GM23338 (cell line): ENCODE data around the gene SFTA2. TPM values are rescaled to one million over a fixed set of nuclear protein-coding genes. Genes with fewer than 3 reads are reported as not detected.
A peak's percentile ranks its signal among the peaks of the same experiment; 100 is the strongest.

Experiments used
- ATAC-seq: fragments of 200-7000 bp; cut with Tn5 transposase; 3 replicates; pipeline ENCODE4 v1.9.1; 2020
- DNase-seq: peaks from one replicate; pipeline ENCODE4 v3.0.0-alpha.2; 2015; ENCODE audit warnings: low spot score
- H2AFZ ChIP-seq: fragments of 200-600 bp; sonication (generic); 2 replicates; pipeline ENCODE4 v1.8.0; 2016; ENCODE audit warnings: antibody characterized with exemption, mild to moderate bottlenecking, moderate library complexity
- H3F3A ChIP-seq: fragments of 200-600 bp; sonication (generic); replicated peaks from 2 replicates; pipeline ENCODE4 v1.8.0; 2017; ENCODE audit warnings: antibody characterized with exemption, mixed run types, low read depth
- H3K27ac ChIP-seq: fragments of 200-600 bp; sonication (generic); 2 replicates; pipeline ENCODE4 v1.6.1; 2016; ENCODE audit warnings: low read depth
- H3K27me3 ChIP-seq: fragments of 200-600 bp; sonication (generic); 2 replicates; pipeline ENCODE4 v1.8.0; 2016; ENCODE audit warnings: mild to moderate bottlenecking, mixed run types, moderate library complexity; ENCODE audit not compliant: insufficient read depth
- H3K36me3 ChIP-seq: fragments of 200-600 bp; sonication (generic); 2 replicates; pipeline ENCODE4 v1.8.0; 2016; ENCODE audit warnings: mild to moderate bottlenecking; ENCODE audit not compliant: insufficient read depth
- H3K4me1 ChIP-seq: fragments of 200-600 bp; sonication (generic); 2 replicates; pipeline ENCODE4 v1.8.0; 2016; ENCODE audit warnings: mild to moderate bottlenecking, moderate library complexity; ENCODE audit not compliant: insufficient read depth
- H3K4me2 ChIP-seq: fragments of 200-600 bp; sonication (generic); 2 replicates; pipeline ENCODE4 v1.7.1; 2017; ENCODE audit warnings: mixed run types
- H3K4me3 ChIP-seq: fragments of 200-600 bp; sonication (generic); 2 replicates; pipeline ENCODE4 v1.6.1; 2016; ENCODE audit warnings: mixed run types
- H3K79me2 ChIP-seq: fragments of 200-600 bp; sonication (generic); replicated peaks from 2 replicates; pipeline ENCODE4 v1.8.0; 2017; ENCODE audit warnings: mild to moderate bottlenecking; ENCODE audit not compliant: insufficient read depth
- H3K9me2 ChIP-seq: fragments of 200-600 bp; sonication (generic); 2 replicates; pipeline ENCODE4 v1.8.0; 2017; ENCODE audit not compliant: insufficient read depth
- H4K20me1 ChIP-seq: fragments of 200-600 bp; sonication (generic); replicated peaks from 2 replicates; pipeline ENCODE4 v1.8.0; 2017; ENCODE audit warnings: mild to moderate bottlenecking; ENCODE audit not compliant: insufficient read depth
- H3K27ac Mint-ChIP-seq: 2 replicates; pipeline ENCODE4 v1.8.0; 2020; ENCODE audit warnings: inconsistent platforms, mild to moderate bottlenecking, moderate library complexity, mixed read lengths
- H3K27me3 Mint-ChIP-seq: 3 replicates; pipeline ENCODE4 v1.8.0; 2022; ENCODE audit warnings: low read depth, mild to moderate bottlenecking, moderate library complexity, mixed read lengths, inconsistent platforms; ENCODE audit not compliant: insufficient read depth, poor library complexity
- H3K36me3 Mint-ChIP-seq: 3 replicates; pipeline ENCODE4 v1.8.0; 2021; ENCODE audit warnings: low read depth, mild to moderate bottlenecking, inconsistent platforms, moderate library complexity, mixed read lengths
- H3K4me1 Mint-ChIP-seq: 3 replicates; pipeline ENCODE4 v1.8.0; 2020; ENCODE audit warnings: mild to moderate bottlenecking, inconsistent platforms, mixed read lengths
- H3K4me3 Mint-ChIP-seq: 3 replicates; pipeline ENCODE4 v1.8.0; 2021; ENCODE audit warnings: moderate library complexity, mild to moderate bottlenecking, inconsistent platforms, mixed read lengths
- H3K9me3 Mint-ChIP-seq: 3 replicates; pipeline ENCODE4 v1.8.0; 2020; ENCODE audit warnings: moderate library complexity, mild to moderate bottlenecking, inconsistent platforms, mixed read lengths
- CREB1 ChIP-seq: fragments of 250-450 bp; sonication (Bioruptor Pico); IDR thresholded peaks from 2 replicates; pipeline ENCODE4 v1.5.0; 2020; ENCODE audit warnings: low read depth, mild to moderate bottlenecking, moderate library complexity
- EZH2 ChIP-seq: fragments of 200-600 bp; sonication (generic); IDR thresholded peaks from one replicate; pipeline ENCODE4 v1.8.0; 2017; ENCODE audit warnings: antibody characterized with exemption, mild to moderate bottlenecking, low read depth; ENCODE audit not compliant: unreplicated experiment
- JUNB ChIP-seq: IDR thresholded peaks from one replicate; pipeline ENCODE4 v1.6.1; 2016; ENCODE audit warnings: antibody characterized with exemption; ENCODE audit not compliant: unreplicated experiment
- NANOG ChIP-seq: IDR thresholded peaks from 2 replicates; pipeline ENCODE4 v1.6.1; 2016; ENCODE audit warnings: antibody characterized with exemption, borderline replicate concordance
- POLR2AphosphoS5 ChIP-seq: IDR thresholded peaks from 2 replicates; pipeline ENCODE4 v1.6.1; 2016; ENCODE audit warnings: antibody characterized with exemption, low read depth
- STAT1 ChIP-seq: IDR thresholded peaks from one replicate; pipeline ENCODE4 v1.6.1; 2016; ENCODE audit warnings: antibody characterized with exemption; ENCODE audit not compliant: unreplicated experiment
- ZNF114 ChIP-seq: fragments of 250-450 bp; sonication (Bioruptor Pico); IDR thresholded peaks from 2 replicates; pipeline ENCODE4 v1.5.0; 2020; ENCODE audit warnings: mild to moderate bottlenecking, moderate library complexity
- polyA plus RNA-seq: library from polyadenylated mRNA; unstranded; fragments of >200 nt; fragmentation: Nextera tagmentation; extraction: Ambion mirVana; gene quantifications from 2 replicates; pipeline ENCODE4 v1.2.1, GENCODE V29; 2016
- total RNA-seq: library from RNA; depleted of rRNA; stranded (reverse); fragments of >200 nt; shearing (Covaris generic); gene quantifications from 2 replicates; pipeline ENCODE4 v1.2.3, GENCODE V29; 2014
- TF ChIP-seq, protein P1 (sequence below): IDR thresholded peaks from one replicate; pipeline ENCODE4 v1.6.1; 2018; ENCODE audit warnings: antibody characterized with exemption; ENCODE audit not compliant: unreplicated experiment
- TF ChIP-seq, protein P2 (sequence below), 2 experiments: fragments of 200-600 bp in 1 of 2; sonication (generic) in 1 of 2; conservative IDR thresholded peaks; 2 replicates each; pipeline versions ENCODE4 v1.5.1 to v1.6.1; 2016 to 2017; ENCODE audit warnings: antibody characterized with exemption in 2 of 2, low read depth in 2 of 2, mild to moderate bottlenecking in 2 of 2, moderate library complexity in 1 of 2

The SFTA2 gene
- total and polyA plus RNA-seq, 2 experiments from 2014 or later, result not detected

DNA sequence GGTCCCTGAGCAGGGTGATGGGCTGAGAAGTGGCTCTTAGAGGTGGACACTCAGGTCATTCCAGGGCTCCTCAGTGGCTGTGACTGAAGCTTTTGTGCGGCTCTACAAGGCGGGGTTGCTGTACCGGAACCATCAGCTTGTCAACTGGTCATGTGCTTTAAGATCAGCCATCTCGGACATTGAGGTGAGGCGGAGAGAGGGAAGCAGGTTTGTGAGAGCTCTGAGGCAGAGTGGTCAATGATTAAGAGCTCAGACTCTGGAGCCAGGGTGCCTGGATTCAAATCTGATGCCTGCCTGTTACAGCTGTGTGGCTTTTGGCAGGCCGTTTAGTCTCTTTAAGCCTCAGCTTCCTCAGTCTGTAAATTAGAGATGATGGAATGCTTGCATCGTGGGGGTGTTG lies 14.9 kb downstream of the SFTA2 start:
- no peak for ATAC-seq
- no peak overlapping the region for H3K27ac Mint-ChIP-seq
- TF ChIP-seq, protein P1, sequence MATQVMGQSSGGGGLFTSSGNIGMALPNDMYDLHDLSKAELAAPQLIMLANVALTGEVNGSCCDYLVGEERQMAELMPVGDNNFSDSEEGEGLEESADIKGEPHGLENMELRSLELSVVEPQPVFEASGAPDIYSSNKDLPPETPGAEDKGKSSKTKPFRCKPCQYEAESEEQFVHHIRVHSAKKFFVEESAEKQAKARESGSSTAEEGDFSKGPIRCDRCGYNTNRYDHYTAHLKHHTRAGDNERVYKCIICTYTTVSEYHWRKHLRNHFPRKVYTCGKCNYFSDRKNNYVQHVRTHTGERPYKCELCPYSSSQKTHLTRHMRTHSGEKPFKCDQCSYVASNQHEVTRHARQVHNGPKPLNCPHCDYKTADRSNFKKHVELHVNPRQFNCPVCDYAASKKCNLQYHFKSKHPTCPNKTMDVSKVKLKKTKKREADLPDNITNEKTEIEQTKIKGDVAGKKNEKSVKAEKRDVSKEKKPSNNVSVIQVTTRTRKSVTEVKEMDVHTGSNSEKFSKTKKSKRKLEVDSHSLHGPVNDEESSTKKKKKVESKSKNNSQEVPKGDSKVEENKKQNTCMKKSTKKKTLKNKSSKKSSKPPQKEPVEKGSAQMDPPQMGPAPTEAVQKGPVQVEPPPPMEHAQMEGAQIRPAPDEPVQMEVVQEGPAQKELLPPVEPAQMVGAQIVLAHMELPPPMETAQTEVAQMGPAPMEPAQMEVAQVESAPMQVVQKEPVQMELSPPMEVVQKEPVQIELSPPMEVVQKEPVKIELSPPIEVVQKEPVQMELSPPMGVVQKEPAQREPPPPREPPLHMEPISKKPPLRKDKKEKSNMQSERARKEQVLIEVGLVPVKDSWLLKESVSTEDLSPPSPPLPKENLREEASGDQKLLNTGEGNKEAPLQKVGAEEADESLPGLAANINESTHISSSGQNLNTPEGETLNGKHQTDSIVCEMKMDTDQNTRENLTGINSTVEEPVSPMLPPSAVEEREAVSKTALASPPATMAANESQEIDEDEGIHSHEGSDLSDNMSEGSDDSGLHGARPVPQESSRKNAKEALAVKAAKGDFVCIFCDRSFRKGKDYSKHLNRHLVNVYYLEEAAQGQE, result no peak
- no peak for TF ChIP-seq CREB1 (CRISPR knock-in tag)
- TF ChIP-seq ZNF114, result no peak
- TF ChIP-seq JUNB, result no peak
- no peak for TF ChIP-seq NANOG
- no peak for TF ChIP-seq EZH2

DNA sequence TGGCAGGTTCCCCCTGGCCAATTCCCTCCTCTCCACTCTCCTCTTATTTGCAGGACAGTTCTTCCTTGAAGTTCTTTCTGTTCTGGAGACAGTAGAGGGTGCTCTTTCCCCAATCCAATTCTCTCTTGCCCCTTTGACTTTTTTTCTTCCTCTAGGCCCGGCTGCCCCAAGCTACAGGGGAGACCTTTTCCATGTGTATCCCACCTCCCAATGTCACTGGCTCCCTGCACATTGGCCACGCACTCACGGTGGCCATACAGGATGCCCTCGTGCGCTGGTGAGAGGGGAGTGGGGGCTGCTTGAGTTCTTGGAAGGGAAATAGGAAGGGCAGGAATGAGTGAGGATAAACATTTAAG lies 16.4 kb downstream of the SFTA2 start:
- H3K36me3 ChIP-seq, result peaks cover 7% of the 10 kb centered on the region; the same call in 1 of the 2 replicates
- no peak overlapping the region; the same call in 1 of the 2 replicates for H3K27ac ChIP-seq
- no peaks in the 10 kb centered on the region for H3K9me3 Mint-ChIP-seq

More for the DNA sequence above, 14.9 kb downstream of the SFTA2 start:
- peaks cover 64% of the 10 kb centered on the region for H3K36me3 Mint-ChIP-seq
- peaks cover 8% of the 10 kb centered on the region; the same call in 1 of the 2 replicates for H3K4me1 ChIP-seq
- no peak for DNase-seq
- H3K4me1 Mint-ChIP-seq, result peaks cover 16% of the 10 kb centered on the region
- H3K9me3 Mint-ChIP-seq, result no peaks in the 10 kb centered on the region; the same call in 2 of the 3 replicates
- H3K4me2 ChIP-seq, result no peak overlapping the region
- H3F3A ChIP-seq, result 0 out of 2 replicates have a peak, but pooled peaks cover 17% of the 10 kb centered on the region
- no peaks in the 10 kb centered on the region for H3K27me3 ChIP-seq
- H3K27ac ChIP-seq, result no peak overlapping the region
- no peak overlapping the region for H2AFZ ChIP-seq
- no peak overlapping the region for H3K4me3 ChIP-seq
- no peaks in the 10 kb centered on the region for H3K79me2 ChIP-seq
- H4K20me1 ChIP-seq, result no peaks in the 10 kb centered on the region
- no peak overlapping the region for H3K4me3 Mint-ChIP-seq
- H3K36me3 ChIP-seq, result peaks cover 7% of the 10 kb centered on the region; the same call in 1 of the 2 replicates
- H3K27me3 Mint-ChIP-seq, result peaks cover 18% of the 10 kb centered on the region
- H3K9me2 ChIP-seq, result no peaks in the 10 kb centered on the region

More for the DNA sequence above, 16.4 kb downstream of the SFTA2 start:
- no peaks in the 10 kb centered on the region for H3K9me2 ChIP-seq
- Mint-ChIP-seq H3K4me3 (peak overlapping the region; percentile 45; the same call in 2 of the 3 replicates), H3K27ac (peak overlapping the region; percentile 61; the same call in 1 of the 2 replicates), H3K4me1 (peaks cover 15% of the 10 kb centered on the region; the same call in 2 of the 3 replicates), H3K27me3 (peaks cover 17% of the 10 kb centered on the region), H3K36me3 (peaks cover 67% of the 10 kb centered on the region)
- no peak overlapping the region for H3K4me2 ChIP-seq
- TF ChIP-seq JUNB, result no peak
- TF ChIP-seq POLR2AphosphoS5, result no peak
- no peak for TF ChIP-seq STAT1
- TF ChIP-seq, protein P1, result no peak
- TF ChIP-seq CREB1 (CRISPR knock-in tag), result no peak
- TF ChIP-seq ZNF114, result no peak
- TF ChIP-seq, protein P2, sequence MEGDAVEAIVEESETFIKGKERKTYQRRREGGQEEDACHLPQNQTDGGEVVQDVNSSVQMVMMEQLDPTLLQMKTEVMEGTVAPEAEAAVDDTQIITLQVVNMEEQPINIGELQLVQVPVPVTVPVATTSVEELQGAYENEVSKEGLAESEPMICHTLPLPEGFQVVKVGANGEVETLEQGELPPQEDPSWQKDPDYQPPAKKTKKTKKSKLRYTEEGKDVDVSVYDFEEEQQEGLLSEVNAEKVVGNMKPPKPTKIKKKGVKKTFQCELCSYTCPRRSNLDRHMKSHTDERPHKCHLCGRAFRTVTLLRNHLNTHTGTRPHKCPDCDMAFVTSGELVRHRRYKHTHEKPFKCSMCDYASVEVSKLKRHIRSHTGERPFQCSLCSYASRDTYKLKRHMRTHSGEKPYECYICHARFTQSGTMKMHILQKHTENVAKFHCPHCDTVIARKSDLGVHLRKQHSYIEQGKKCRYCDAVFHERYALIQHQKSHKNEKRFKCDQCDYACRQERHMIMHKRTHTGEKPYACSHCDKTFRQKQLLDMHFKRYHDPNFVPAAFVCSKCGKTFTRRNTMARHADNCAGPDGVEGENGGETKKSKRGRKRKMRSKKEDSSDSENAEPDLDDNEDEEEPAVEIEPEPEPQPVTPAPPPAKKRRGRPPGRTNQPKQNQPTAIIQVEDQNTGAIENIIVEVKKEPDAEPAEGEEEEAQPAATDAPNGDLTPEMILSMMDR (conservative IDR thresholded peaks at IDR 0.05; ENCODE audit: low read depth in 2 of 2), result peak; percentile 75 to 86
- no peaks in the 10 kb centered on the region for H4K20me1 ChIP-seq
- H3K4me1 ChIP-seq, result peaks cover 8% of the 10 kb centered on the region; the same call in 1 of the 2 replicates
- H3K4me3 ChIP-seq, result no peak overlapping the region
- no peaks in the 10 kb centered on the region for H3K79me2 ChIP-seq
- H2AFZ ChIP-seq, result no peak overlapping the region
- peak; percentile 87 for DNase-seq
- ATAC-seq, result peak; percentile 64
- 0 out of 2 replicates have a peak, but pooled peaks cover 17% of the 10 kb centered on the region for H3F3A ChIP-seq
- no peaks in the 10 kb centered on the region for H3K27me3 ChIP-seq
